Right ventricle myocardium inferior (tissue), 1 donor: ENCODE measurements around the gene MRPS34. TPM values are rescaled to one million over a fixed set of nuclear protein-coding genes. Genes with fewer than 3 reads are reported as not detected.

Source experiments
- ATAC-seq: fragments of 200-7000 bp; cut with Tn5 transposase; one replicate; pipeline ENCODE4 v1.9.1; 2020; ENCODE audit warnings: mild to moderate bottlenecking, moderate library complexity
- DNase-seq: peaks from one replicate; pipeline ENCODE4 v3.0.0; 2021; ENCODE audit errors: missing footprints
- intact Hi-C: fragments of 100-400 bp; cut with DNase I; formaldehyde crosslinking; loops from one replicate; pipeline ENCODE4 v1.11.0; 2022
- total RNA-seq: library from RNA; stranded (reverse); fragmentation: NEBNext Ultra II Directional; extraction: Animal tissue kit (Norgen Biotek cat#: 25700); gene quantifications from one replicate; pipeline ENCODE4 v1.2.1, GENCODE V29; 2021
- donor health status: DM: no; HTN: yes; CAD: no; lungs with severe emphysema.

The MRPS34 gene
- total RNA-seq, 1 donor from 2014 or later: 80.8 TPM

DNA sequence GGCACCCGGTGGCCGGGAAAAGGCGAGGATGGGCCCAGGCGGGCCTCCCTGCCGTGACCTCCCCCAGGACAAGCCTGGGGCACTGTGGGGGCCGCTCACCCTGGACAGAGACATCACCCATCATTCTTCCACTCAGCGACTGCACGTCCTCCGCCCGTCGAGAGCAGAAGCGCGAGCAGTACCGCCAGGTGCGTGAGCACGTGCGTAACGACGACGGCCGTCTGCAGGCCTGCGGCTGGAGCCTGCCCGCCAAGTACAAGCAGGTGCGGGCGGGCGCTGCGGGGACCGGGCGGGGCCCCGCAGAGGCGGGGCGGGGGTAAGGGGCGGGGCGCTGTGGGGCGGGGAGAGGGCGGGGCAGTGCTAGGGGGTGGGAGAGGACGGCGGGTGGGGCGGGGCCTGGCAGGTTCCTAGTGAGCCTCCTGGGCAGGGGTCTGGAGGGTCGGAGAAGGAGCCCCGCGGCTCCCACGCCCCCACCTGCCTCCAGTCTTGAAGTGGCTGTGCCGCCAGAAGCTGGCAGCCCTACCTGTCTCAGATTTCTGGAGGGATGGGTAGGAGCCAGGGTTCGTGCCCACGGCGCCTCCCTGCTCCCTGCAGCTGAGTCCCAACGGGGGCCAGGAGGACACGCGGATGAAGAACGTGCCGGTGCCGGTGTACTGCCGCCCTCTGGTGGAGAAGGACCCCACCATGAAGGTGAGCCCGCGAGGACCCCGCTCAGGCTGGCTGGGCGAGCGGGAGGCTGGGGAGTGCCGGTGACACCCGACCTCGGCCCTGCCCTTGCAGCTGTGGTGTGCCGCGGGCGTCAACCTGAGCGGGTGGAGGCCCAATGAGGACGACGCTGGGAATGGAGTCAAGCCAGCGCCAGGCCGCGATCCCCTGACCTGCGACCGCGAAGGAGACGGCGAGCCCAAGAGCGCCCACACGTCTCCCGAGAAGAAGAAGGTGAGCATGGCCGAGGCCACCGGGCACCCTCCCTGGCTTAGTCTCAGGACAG is 9.1 kb downstream of the MRPS34 start:
- ATAC-seq: peak; percentile 10
- DNase-seq: no peak

DNA sequence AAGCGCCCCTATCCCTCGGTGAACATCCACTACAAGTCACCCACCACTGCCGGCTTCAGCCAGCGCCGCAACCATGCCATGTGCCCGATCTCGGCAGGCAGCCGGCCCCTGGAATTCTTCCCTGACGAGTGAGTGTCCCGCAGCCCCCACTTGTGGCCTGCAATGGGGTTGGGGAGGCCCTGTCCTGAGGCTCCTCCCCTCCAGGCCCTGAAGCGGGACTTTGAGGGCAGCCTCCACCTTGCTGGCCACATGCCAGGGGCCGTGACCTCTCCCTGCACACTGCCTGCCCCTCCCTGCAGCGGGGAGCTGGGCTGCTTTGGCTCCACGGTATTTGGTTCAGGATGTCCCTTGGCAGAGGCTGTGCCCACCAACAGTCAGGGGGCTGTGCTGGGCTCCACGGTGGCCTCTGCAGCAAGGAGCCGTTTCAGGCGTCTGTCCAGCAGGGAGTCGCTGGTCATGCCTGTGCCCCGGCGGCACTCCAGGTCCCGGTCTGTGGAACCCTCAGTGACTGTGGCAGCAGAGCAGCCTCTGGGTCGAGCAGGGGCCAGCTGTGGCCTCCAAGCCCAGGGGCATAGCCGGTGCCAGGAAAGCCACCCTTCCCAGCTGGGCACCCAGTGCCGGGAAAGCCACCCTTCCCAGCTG is 9.9 kb downstream of the MRPS34 start:
- no peak for DNase-seq
- intact Hi-C loops: no loop called here
- no peak for ATAC-seq

More for the DNA sequence above, 9.1 kb downstream of the MRPS34 start:
- intact Hi-C loops: no loop called here

DNA sequence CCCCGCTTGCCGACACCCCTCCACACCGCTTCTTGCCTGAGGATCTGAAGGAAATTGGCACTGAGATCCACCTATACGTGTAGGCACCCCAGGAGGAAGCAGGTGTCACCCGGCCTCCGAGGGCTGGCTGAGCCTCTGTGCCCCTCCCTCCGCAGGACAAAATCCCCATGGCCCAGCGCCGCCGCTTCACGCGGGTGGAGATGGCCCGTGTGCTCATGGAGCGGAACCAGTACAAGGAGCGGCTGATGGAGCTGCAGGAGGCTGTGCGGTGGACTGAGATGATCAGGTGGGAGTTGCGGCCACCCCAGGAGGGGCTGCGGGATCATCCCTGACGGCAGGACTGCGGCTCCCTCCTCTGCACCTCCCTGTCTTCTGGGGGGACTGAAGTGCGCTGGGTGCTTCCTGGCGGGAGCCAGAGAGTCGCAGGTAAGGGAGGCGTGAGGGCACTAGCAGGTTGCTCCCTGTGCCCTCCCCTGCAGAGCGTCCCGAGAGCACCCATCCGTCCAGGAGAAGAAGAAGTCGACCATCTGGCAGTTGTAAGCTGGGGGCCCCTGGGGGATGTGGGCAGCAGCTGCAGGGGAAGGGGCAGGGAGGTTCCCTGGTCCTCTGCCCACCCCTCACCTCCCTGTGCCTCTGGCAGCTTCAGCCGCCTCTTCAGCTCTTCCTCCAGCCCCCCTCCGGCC is 10.6 kb downstream of the MRPS34 start:
- no peak for ATAC-seq
- intact Hi-C loops: no loop called here
- DNase-seq: no peak

DNA sequence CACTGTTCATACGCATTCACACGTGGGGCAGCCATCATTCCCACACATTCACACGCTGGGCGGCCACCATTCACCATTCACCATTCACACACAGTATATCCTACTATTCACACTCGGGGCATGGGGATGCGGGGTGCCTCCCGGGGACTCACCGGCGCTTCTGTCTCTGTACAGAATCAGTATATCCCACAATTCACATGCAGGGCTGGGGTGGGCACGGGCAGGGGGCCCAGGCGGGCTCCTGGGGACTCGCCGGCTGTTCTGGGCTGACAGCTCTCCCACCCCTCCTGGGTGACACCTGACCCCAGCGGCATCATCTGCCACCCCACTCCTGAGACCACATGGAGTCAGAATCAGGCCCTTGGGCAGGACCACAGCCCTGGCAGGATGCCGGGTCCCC is 11.2 kb downstream of the MRPS34 start:
- intact Hi-C loops: no loop called here
- DNase-seq (no peak), ATAC-seq (no peak)

DNA sequence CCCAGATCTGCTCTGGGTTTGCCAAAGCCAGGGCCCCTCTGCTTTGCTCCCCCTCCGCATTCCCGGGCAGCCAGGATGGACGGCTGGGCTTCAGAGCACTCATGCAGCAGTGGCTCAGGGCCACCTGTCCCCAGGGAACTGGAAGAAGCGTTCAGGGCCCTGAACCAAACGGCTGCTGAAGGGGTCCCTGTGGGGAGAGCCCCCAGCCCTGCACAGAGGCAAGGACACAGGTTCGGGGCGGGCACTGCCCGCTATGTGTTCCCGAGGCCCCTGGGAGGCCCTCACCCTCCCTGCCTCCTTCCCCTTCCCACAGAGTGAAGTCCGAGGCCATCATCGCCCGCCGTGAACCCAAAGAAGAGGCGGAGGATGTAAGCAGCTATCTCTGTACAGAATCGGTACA is 12.0 kb downstream of the MRPS34 start:
- intact Hi-C loops: no loop called here
- ATAC-seq (no peak), DNase-seq (no peak)

DNA sequence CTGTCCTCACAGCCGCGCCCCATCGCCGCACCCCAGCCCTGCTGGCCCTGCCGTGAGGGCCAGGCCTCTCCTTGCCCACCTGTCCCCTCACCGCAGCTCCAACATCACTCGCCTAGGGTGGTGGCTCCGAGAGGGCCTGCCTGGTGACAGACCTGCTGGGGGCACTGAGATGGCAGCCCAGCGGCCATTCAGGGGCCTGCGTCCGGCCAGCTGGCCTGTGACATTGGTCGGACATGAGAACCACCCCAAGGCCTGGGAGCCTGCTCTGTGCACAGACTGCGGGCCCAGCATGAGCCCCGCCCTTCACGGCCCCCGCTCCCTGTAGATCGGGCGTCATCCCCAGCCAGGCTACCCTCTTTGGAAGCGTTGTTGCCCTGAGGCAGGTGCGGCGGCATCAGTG is 13.4 kb downstream of the MRPS34 start:
- intact Hi-C loops: no loop called here
- no peak for DNase-seq

DNA sequence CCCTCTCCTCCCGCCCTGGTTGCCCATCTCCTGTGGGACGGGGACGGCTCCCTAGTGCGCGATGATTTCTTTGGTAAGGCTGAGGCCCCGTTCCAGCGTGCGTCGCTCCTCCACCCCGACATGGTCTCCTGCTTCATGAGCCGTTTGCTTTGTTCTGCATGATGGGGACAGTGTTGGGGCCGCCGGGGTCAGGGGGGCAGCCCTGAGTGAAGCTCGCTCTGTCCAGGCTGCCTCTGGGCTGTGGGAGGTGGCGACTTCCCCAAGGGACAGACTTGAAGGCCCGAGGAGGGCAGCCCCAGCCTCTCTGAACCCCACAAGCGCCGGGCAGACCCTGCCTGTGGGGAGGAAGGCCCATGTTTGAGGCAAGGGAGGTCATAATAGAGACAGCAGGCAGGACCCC is 14.0 kb downstream of the MRPS34 start:
- intact Hi-C loops: no loop called here
- ATAC-seq (no peak), DNase-seq (no peak)

More for the DNA sequence above, 13.4 kb downstream of the MRPS34 start:
- no peak for ATAC-seq

DNA sequence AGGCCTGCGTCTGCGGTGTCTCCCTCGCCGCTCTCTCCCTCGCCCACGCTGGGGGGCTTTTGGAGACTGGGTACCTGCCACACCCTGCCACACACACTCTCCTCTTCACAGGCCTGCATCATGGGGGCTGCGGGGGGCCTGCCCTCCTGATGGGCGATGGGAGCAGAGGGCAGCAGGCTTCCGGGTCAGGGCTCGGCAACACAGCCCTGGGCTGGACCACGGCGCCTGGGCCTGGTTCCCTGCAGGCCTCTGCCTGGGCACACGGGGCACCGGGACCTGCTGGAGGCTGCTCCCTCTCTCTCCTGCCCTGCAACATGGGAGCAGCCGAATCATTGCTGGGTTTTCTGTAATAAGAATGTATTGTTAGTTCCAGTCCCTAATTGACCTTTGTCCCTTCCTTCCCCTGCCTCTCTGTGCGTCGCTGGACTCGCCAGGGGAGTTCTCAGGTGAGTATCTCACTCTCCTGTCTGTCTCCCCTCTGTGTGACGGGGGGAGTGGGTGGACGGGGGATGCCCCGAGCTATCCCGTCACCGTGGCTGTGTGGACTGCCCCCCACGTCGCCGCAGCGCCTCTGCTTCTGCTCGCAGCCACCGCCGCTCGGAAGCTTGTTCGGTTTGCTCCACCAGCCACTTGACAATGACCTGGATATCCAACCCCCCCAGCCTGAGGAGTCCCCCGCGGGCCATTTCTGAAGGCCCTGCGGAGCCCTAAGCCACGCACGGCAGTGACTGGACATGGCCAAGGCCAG is 15.0 kb downstream of the MRPS34 start:
- intact Hi-C loops: no loop called here
- no peak for ATAC-seq
- DNase-seq: no peak

DNA sequence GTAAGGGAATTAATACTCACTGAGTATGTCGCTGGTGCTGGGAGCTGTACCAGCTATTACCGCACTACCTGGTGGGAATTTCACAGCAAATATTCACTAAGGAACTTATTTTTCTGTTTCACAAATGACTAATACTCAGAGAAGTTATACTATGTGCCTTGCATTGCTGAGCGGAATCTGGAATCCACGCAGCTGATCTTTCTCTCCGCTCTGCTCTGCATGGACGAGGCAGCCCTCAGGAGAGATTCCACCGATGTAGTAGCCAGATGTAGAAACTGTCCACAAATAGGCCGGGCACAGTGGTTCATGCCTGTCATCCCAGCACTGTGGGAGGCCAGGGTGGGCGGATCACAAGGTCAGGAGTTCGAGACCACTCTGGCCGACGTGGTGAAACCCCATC is 18.7 kb downstream of the MRPS34 start:
- no peak for ATAC-seq
- intact Hi-C loops: no loop called here

DNA sequence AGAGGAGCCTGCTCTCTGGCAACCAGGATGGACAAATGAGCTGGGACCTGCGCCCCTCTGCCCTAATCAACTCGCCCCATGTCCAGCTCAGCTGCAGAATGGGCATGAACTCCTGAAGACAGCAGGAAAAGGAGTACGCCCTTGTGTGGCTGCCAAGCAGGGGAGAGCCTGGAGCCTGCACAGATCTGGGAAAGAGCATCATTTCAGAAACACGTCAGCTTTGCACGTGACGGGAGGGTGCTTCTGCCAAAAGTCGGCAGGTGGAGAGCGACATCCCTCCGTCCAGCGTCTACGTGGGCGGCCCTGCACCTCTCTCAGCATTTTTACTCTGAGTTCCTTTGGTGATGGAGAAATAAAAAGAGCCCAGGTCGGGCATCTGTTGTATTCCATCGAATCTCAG is 20.1 kb downstream of the MRPS34 start:
- DNase-seq: no peak
- ATAC-seq: no peak
- intact Hi-C loops: no loop called here

More for the DNA sequence above, 18.7 kb downstream of the MRPS34 start:
- DNase-seq: no peak

DNA sequence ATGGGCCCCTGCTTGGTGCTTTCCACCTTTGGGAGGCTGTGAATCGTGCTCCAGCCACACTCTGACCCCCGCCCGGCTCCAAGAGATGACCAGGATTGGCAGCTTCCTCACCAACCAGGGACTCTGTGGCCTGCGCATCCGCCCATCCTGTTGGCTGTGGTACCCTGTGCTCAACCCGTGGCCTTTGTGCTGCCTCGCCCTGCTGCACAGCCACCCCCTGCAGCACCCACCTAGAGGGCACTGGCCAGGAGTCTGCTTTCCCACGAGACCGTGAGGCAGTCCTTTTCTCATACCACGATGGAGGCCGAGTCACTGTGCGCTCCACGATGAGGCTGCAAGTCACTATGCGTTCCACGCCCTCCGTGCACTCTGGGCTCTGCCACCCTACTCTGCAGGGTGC is 21.0 kb downstream of the MRPS34 start:
- intact Hi-C loops: no loop called here
- no peak for DNase-seq
- ATAC-seq: no peak

DNA sequence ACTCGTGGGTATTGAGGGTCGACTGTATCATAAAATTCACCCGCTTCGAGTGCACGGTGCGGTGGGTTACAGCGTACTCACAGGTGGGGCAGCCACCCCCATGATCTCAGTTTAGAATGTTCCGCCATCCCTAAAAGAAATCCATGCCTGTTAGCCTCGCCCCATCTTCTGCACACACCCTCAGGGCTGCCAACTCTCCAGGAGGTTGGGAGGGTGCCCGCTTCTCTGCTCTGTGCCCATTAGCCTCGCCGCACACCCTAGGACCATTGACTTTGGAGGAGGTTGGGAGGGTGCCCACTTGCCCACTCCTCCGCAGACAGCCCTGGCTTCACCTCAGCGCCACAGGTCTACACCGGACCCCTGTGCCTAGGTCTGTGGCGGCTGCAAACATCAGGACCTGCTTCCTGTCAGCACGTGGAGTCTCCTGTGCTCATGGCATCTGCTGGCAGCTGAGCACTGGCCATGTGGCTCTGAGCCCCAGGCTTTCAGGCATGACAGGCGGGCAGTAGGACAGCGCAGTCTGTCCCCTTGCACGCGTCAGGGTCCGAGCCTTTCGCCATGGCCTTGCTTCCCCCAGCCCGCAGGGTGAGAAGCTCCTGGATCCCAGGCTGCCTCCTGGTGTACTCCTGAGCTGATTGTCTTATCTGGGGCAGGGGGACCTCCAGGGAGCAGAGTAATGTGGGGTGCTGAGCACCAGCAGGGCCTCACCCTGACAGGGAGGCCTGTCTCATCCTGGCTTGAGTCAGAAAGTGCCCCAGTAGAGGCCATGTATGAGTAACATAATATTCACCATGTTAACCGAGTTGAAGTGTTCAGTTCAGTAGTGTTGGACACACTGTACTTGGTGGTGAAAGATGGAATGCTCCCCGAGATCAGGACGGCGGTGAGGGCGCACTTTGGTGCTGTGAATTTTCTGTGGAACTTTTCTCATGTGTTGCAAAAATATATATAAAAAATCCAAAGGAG is 23.5 kb downstream of the MRPS34 start:
- DNase-seq: no peak
- intact Hi-C loops: no loop called here
- ATAC-seq: no peak

DNA sequence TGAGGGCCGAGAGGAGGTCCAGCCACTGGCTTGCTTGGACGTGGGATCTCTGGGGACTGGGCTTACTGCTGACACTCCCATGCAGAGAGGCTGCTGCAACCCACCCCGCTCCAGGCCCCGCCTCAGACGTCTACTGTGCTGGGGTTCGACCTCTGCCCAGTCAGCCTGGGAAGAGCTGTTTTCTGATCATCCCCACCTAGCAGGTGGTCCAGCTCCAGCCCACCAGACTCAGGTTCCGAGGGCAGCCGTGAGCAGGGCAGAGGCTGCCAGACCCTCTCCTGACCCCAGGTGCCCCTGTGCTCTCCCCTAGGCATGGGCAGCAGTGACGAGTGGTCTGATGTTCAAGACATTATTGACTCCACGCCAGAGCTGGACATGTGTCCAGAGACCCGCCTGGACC is 25.0 kb downstream of the MRPS34 start:
- no peak for DNase-seq
- intact Hi-C loops: no loop called here
- no peak for ATAC-seq

DNA sequence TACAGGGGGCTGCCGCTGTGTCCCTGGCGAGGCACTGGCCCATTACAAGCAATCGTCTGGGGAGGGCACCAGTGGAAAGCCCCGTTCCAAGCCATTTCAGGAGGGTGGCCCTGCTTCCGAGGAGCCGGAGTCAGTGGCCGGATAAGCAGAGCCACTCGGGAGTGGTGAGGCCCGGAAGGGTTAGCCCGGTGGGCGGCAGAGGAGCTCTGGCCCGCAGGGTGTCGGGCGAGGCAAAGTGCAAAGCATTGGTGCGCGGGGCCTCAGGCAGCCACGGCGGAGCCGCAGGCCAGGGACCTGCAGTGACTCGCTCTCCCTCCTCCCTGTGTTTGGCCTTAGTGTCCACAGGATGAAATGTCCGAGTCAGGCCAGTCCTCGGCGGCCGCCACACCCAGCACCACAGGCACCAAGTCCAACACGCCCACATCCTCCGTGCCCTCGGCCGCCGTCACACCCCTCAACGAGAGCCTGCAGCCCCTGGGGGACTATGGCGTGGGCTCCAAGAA is 26.2 kb downstream of the MRPS34 start:
- ATAC-seq: no peak
- intact Hi-C loops: no loop called here
- no peak for DNase-seq

DNA sequence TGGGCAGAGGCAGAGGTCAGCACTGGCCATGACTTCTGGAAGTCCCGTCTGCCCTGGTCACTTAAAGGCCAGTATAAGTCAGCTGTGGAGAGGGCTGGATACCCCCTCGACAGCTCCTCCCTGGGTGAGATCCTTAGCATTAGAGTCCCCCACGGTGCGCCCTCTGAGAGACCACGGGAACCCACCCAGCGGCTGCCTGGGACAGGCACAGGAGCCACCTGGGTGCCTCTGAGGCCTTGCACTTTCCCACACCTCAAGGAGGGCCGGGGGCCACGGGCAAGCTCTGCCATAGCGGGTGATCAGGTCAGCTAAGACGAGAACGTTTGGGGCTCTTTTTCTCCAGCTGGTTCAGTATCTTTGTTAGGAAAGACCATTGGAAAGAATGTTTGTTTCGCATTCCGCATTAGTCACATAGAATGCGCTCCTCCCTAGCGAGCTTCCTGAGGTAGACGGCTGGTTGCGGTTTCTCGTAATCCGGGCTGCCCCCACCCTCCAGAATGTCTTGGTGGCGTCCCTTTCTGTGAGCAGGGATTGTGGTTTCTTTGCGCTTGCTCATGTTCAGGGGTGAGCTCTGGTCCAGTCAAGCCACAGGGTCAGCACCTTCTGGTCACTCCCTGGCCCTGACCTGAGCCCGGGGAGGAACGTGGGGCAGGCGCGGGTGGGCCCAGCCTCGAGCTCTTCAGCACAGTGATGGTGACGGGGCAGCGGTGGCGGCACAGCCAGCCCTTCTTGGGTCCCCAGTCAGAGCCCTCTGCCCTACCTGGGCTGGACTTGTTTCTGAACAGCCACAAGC is 26.8 kb downstream of the MRPS34 start:
- intact Hi-C loops: no loop called here
- ATAC-seq (no peak), DNase-seq (no peak)

DNA sequence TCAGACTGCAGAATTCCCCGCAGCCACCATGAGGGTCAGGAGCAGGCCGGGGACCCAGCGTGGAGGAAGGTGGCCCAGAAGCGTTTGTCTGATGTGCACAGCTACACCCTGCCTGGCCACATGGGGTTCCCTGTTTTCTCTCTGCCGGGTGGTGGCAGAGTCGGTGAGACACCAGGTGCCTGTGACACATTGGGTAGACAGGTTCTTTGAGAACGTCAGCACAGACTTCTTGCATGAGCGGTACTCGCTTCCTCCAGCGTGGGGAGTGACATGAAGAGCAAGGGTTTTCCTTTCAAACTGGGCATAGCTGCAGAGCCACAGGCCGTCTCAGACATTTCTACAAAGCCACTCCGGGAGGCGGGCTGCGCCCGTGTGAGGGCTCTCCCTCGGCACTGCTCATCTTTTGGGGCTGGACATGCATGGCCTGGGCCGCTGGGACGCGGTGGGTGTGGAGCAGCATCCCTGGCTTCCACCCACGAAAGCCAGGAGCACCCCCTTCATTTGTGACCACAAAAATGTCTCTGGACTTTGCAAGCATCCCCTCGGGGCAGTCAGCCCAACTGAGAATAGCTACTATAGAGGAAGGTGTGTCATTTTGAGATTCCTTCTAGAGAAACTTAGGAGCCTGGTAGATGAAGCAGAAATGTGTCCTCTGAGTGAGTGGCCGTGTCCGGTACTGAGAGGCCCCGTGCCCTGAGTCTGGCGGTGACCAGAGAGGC is 27.6 kb downstream of the MRPS34 start:
- intact Hi-C loops: no loop called here
- ATAC-seq: no peak
- DNase-seq: no peak
